ENCODE measurements around the gene PLA2G6. TPM values are rescaled to one million over a fixed set of nuclear protein-coding genes. Genes with fewer than 3 reads are reported as not detected.

PLA2G6 gene
- total and polyA plus RNA-seq, 2 of the 4 experiments (the other 2 are of a cell fraction), result 6.1 to 10.3 TPM

- dilution Hi-C loops (cut with HindIII; ENCODE audit: low sequenced_read_pairs, unreplicated experiment) (no loop called here), intact Hi-C loops (cut with micrococcal nuclease) (no loop called here), in situ Hi-C loops (cut with MboI; ENCODE audit: low sequenced_read_pairs) (no loop called here)
- peak overlapping the region; percentile 49 for H2AK9ac ChIP-seq (replicated peaks; ENCODE audit: low read depth, low read length, poor library complexity)
- DNase-seq, result no peak
- peak overlapping the region; percentile 46; the same call in 1 of the 2 replicates for H3K23ac ChIP-seq (ENCODE audit: low read depth, low read length)
- H3K56ac ChIP-seq (ENCODE audit: extremely low read depth, insufficient read depth, low read length), result no peak overlapping the region
- peaks cover 4 to 39% of the 10 kb centered on the region in 2 experiments; a peak in 3 of 4 replicates for H3K79me1 ChIP-seq (ENCODE audit: low read depth in 1 of 2, low read length in 2 of 2)
- H2BK20ac ChIP-seq (ENCODE audit: low read depth, low read length), result peak overlapping the region; percentile 92
- peak overlapping the region; percentile 99; the same call in 2 of the 3 replicates for H2BK15ac ChIP-seq (ENCODE audit: low read depth, low read length)
- H3K4me1 ChIP-seq (ENCODE audit: control insufficient read depth, insufficient read depth, low read length), result peaks cover 39% of the 10 kb centered on the region
- no peaks in the 10 kb centered on the region for H3K9me3 ChIP-seq (ENCODE audit: control insufficient read depth, insufficient read depth, low read length)
- no peak overlapping the region for H2AFZ ChIP-seq (replicated peaks; ENCODE audit: low read length, poor library complexity)
- no peak for ATAC-seq (ENCODE audit: low read depth)
- H4K8ac ChIP-seq (ENCODE audit: low read depth in 2 of 2, low read length in 2 of 2), result peak overlapping the region in 1 of 2 experiments; percentile 65; a peak in 2 of 4 replicates
- H3K4me3 ChIP-seq (ENCODE audit: insufficient read depth, low read depth, low read length), result no peak overlapping the region
- CTCF ChIA-PET, result no interaction called here
- H3K27ac ChIP-seq (ENCODE audit: insufficient read depth, low read length), result peak overlapping the region; percentile 47
- peak overlapping the region; percentile 95 for H2BK120ac ChIP-seq (ENCODE audit: low read depth, low read length)
- H3K18ac ChIP-seq (ENCODE audit: low read depth, low read length), result no peak overlapping the region
- H3K14ac ChIP-seq (replicated peaks; ENCODE audit: low read depth, low read length), result peak overlapping the region; percentile 86
- H3K9me1 ChIP-seq (ENCODE audit: insufficient read depth, low read length), result peaks cover 39% of the 10 kb centered on the region
- H2AK5ac ChIP-seq (ENCODE audit: low read depth, low read length), result peak overlapping the region; percentile 96; the same call in 1 of the 2 replicates
- no peaks in the 10 kb centered on the region for H3K27me3 ChIP-seq (ENCODE audit: control insufficient read depth, insufficient read depth, low read length)
- H4K20me1 ChIP-seq (ENCODE audit: insufficient read depth, low read length), result no peaks in the 10 kb centered on the region; the same call in 1 of the 2 replicates
- POLR2A ChIA-PET (ENCODE audit: unreplicated experiment), result no interaction called here
- peak overlapping the region; percentile 26 for H2BK5ac ChIP-seq (ENCODE audit: low read depth, low read length, poor library complexity, severe bottlenecking)
- no TSS peak for BruUV-seq (replicated peaks)
- no peak overlapping the region for H3K9ac ChIP-seq (ENCODE audit: low read depth, low read length)
- H3K4me2 ChIP-seq (ENCODE audit: low read depth, low read length), result no peak overlapping the region
- H4K5ac ChIP-seq (ENCODE audit: low read depth, low read length), result peak overlapping the region; percentile 36
- peak overlapping the region; percentile 83 for H4K91ac ChIP-seq (ENCODE audit: insufficient read depth, low read depth, low read length)
- H3K36me3 ChIP-seq (ENCODE audit: control insufficient read depth, insufficient read depth, low read length), result no peaks in the 10 kb centered on the region
- no CpG with 5 or more reads among the region's 4 CpGs for WGBS, 2 experiments (ENCODE audit: extremely low coverage in 2 of 2, insufficient read length in 1 of 2)
- TF ChIP-seq CHD1 (IDR thresholded peaks at IDR 0.05; ENCODE audit: low read depth, low read length), result no peak
- no peak for TF ChIP-seq MAFK (IDR thresholded peaks at IDR 0.05; ENCODE audit: low read depth, low read length)
- no peak for TF ChIP-seq POLR2A (IDR thresholded peaks at IDR 0.05; ENCODE audit: low read depth, low read length)
- no peak for TF ChIP-seq RCOR1 (IDR thresholded peaks at IDR 0.05; ENCODE audit: insufficient replicate concordance, low read length)
- no peak for TF ChIP-seq RFX5 (IDR thresholded peaks at IDR 0.05; ENCODE audit: low read depth, low read length)
- TF ChIP-seq USF2 (IDR thresholded peaks at IDR 0.05; ENCODE audit: low read depth, low read length), result no peak
- TF ChIP-seq MAZ (IDR thresholded peaks at IDR 0.05; ENCODE audit: borderline replicate concordance, low read depth, low read length), result no peak
- TF ChIP-seq NFE2L2 (IDR thresholded peaks at IDR 0.05; ENCODE audit: low read depth, low read length), result no peak
- no peak for TF ChIP-seq FOS (IDR thresholded peaks at IDR 0.05; ENCODE audit: low read depth, low read length)
- TF ChIP-seq CTCF (conservative IDR thresholded peaks at IDR 0.05; ENCODE audit: low read depth, low read length), result no peak
- TF ChIP-seq, protein P1, sequence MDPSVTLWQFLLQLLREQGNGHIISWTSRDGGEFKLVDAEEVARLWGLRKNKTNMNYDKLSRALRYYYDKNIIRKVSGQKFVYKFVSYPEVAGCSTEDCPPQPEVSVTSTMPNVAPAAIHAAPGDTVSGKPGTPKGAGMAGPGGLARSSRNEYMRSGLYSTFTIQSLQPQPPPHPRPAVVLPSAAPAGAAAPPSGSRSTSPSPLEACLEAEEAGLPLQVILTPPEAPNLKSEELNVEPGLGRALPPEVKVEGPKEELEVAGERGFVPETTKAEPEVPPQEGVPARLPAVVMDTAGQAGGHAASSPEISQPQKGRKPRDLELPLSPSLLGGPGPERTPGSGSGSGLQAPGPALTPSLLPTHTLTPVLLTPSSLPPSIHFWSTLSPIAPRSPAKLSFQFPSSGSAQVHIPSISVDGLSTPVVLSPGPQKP (IDR thresholded peaks at IDR 0.05; ENCODE audit: borderline replicate concordance, low read depth, low read length), result no peak
- TF ChIP-seq MXI1 (IDR thresholded peaks at IDR 0.05; ENCODE audit: borderline replicate concordance, low read depth, low read length), result no peak
- no peak for TF ChIP-seq RAD21 (IDR thresholded peaks at IDR 0.05; ENCODE audit: low read length)
- no peak for TF ChIP-seq SMC3 (IDR thresholded peaks at IDR 0.05; ENCODE audit: low read depth, low read length)
- no peak for TF ChIP-seq BHLHE40 (IDR thresholded peaks at IDR 0.05; ENCODE audit: low read depth, low read length)
- TF ChIP-seq CEBPB (IDR thresholded peaks at IDR 0.05; ENCODE audit: low read depth, low read length), result no peak
- peak overlapping the region; percentile 99 for H3K4ac ChIP-seq (ENCODE audit: low read depth, low read length)
Observed at GRCh38 chr22:38177044-38177443, 4.6 kb downstream of the PLA2G6 start.

Measured in IMR-90 (cell line).